Astrocyte (in vitro differentiated cells and primary cell): ENCODE results near the gene HYCC1. TPM values are rescaled to one million over a fixed set of nuclear protein-coding genes. Genes with fewer than 3 reads are reported as not detected.

Source experiments
- DNase-seq: peaks from one replicate; pipeline ENCODE4 v3.0.0-alpha.2; 2010; ENCODE audit warnings: low read depth
- FAIRE-seq: peaks from 2 replicates; lab custom pipeline; 2011; peaks lifted over from hg19 to GRCh38; lab: Jason Lieb, UNC
- H2AFZ ChIP-seq: 2 replicates; pipeline ENCODE4 v1.6.0; 2012; ENCODE audit warnings: low read depth, low read length, inconsistent platforms
- H3K27ac ChIP-seq: 2 replicates; pipeline ENCODE4 v1.5.1; 2011; ENCODE audit warnings: low read depth, low read length, inconsistent platforms
- H3K27me3 ChIP-seq: 2 replicates; pipeline ENCODE4 v1.6.0; 2011; ENCODE audit warnings: low read length, inconsistent platforms; ENCODE audit not compliant: insufficient read depth
- H3K36me3 ChIP-seq: 2 replicates; pipeline ENCODE4 v1.5.1; 2011; ENCODE audit warnings: low read length, inconsistent platforms; ENCODE audit not compliant: insufficient read depth
- H3K4me1 ChIP-seq: 2 replicates; pipeline ENCODE4 v1.5.1; 2011; ENCODE audit warnings: low read length, inconsistent platforms; ENCODE audit not compliant: insufficient read depth
- H3K4me2 ChIP-seq: 2 replicates; pipeline ENCODE4 v1.6.0; 2012; ENCODE audit warnings: low read length, inconsistent platforms
- H3K4me3 ChIP-seq: 2 replicates; pipeline ENCODE4 v1.5.1; 2011; ENCODE audit warnings: low read depth, mild to moderate bottlenecking, low read length, inconsistent platforms; ENCODE audit not compliant: insufficient read depth
- H3K79me2 ChIP-seq: 2 replicates; pipeline ENCODE4 v1.6.0; 2012; ENCODE audit warnings: mild to moderate bottlenecking, low read length, inconsistent platforms; ENCODE audit not compliant: insufficient read depth
- H3K9ac ChIP-seq: 2 replicates; pipeline ENCODE4 v1.6.0; 2012; ENCODE audit warnings: mild to moderate bottlenecking, low read length, inconsistent platforms
- H3K9me3 ChIP-seq: 2 replicates; pipeline ENCODE4 v1.5.1; 2012; ENCODE audit warnings: low read depth, mild to moderate bottlenecking, low read length, inconsistent platforms; ENCODE audit not compliant: insufficient read depth
- H4K20me1 ChIP-seq: 2 replicates; pipeline ENCODE4 v1.6.0; 2012; ENCODE audit warnings: low read length, inconsistent platforms; ENCODE audit not compliant: insufficient read depth
- H3K27ac Mint-ChIP-seq: one replicate; pipeline ENCODE4 v1.8.0; 2021; ENCODE audit warnings: mild to moderate bottlenecking, mixed read lengths; ENCODE audit not compliant: unreplicated experiment
- H3K27me3 Mint-ChIP-seq: one replicate; pipeline ENCODE4 v1.8.0; 2021; ENCODE audit warnings: low read depth, mixed read lengths; ENCODE audit not compliant: unreplicated experiment
- H3K36me3 Mint-ChIP-seq: one replicate; pipeline ENCODE4 v1.8.0; 2021; ENCODE audit warnings: low read depth, mixed read lengths; ENCODE audit not compliant: unreplicated experiment
- H3K4me1 Mint-ChIP-seq: one replicate; pipeline ENCODE4 v1.8.0; 2021; ENCODE audit warnings: low read depth, mixed read lengths; ENCODE audit not compliant: unreplicated experiment
- H3K4me3 Mint-ChIP-seq: one replicate; pipeline ENCODE4 v1.8.0; 2021; ENCODE audit warnings: mild to moderate bottlenecking, moderate library complexity, mixed read lengths; ENCODE audit not compliant: unreplicated experiment
- H3K9me3 Mint-ChIP-seq: one replicate; pipeline ENCODE4 v1.8.0; 2021; ENCODE audit warnings: mild to moderate bottlenecking, mixed read lengths; ENCODE audit not compliant: unreplicated experiment
- EZH2 ChIP-seq: IDR thresholded peaks from 2 replicates; pipeline ENCODE4 v1.6.1; 2012; ENCODE audit warnings: mild to moderate bottlenecking, low read length, inconsistent platforms; ENCODE audit not compliant: insufficient read depth
- total RNA-seq: library from RNA; stranded (reverse); gene quantifications from 2 replicates; pipeline ENCODE4 v1.2.1, GENCODE V29; 2021
- TF ChIP-seq, protein P1 (sequence below): IDR thresholded peaks from 2 replicates; pipeline ENCODE4 v1.5.1; 2011; ENCODE audit warnings: low read depth, mild to moderate bottlenecking, inconsistent platforms, low read length, moderate library complexity; ENCODE audit not compliant: insufficient read depth

The HYCC1 gene
- total RNA-seq, 1 donor from 2014 or later, result 79.8 TPM

DNA sequence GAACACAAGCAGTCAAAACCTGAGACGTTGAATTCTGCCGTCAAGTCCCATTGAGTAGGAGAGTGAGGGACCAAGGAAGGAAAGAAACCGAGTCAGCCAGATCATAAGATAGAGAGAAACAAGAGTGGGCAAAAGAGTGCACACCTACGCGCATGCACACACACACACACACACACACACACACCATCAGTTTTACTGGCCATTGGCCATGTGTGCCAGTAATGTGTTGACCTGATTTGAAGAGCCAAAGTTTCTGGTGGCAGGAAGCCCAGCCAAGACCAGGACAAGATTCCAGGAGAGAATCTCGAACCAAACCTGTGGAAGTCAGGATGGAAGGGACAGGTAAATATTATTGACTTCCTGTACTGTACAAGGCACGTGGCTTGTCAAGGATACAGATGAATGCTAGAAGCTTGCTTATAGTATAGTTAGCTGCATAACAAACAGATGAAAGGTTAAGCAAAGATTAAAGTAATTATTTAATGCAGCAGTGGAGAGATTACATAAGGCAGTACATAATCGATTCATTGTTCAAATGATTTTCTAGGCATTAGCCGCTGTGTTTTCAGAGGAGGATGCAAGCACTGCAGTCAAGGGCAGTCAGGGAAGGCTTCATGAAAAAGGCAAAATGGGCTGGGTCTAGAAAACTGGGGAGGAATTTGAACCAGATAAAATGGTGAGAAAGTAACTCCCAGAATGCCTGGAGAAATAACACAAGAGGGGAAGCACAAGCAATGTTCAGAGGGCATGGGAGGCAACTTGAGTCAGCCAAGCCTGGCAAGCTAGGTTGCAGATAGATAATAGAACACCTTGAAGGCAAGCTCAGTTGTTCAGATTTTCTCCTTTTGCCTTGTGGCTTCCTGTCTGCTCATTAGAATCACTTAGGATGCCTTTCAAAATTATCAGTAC lies 2.7 kb upstream of the HYCC1 start:
- Mint-ChIP-seq H3K9me3 (no peaks in the 10 kb centered on the region), H3K27me3 (no peaks in the 10 kb centered on the region), H3K4me3 (no peak overlapping the region), H3K27ac (no peak overlapping the region), H3K36me3 (no peaks in the 10 kb centered on the region), H3K4me1 (peaks cover 16% of the 10 kb centered on the region)
- Histone ChIP-seq H3K79me2 (peaks cover 23% of the 10 kb centered on the region), H3K27ac (no peak overlapping the region), H3K4me2 (no peak overlapping the region), H4K20me1 (peaks cover 15% of the 10 kb centered on the region), H3K9ac (no peak overlapping the region), H3K27me3 (no peaks in the 10 kb centered on the region), H2AFZ (no peak overlapping the region), H3K4me3 (no peak overlapping the region), H3K4me1 (peaks cover 16% of the 10 kb centered on the region), H3K36me3 (no peaks in the 10 kb centered on the region), H3K9me3 (no peaks in the 10 kb centered on the region)
- FAIRE-seq, result no peak
- no peak for TF ChIP-seq EZH2
- TF ChIP-seq, protein P1, sequence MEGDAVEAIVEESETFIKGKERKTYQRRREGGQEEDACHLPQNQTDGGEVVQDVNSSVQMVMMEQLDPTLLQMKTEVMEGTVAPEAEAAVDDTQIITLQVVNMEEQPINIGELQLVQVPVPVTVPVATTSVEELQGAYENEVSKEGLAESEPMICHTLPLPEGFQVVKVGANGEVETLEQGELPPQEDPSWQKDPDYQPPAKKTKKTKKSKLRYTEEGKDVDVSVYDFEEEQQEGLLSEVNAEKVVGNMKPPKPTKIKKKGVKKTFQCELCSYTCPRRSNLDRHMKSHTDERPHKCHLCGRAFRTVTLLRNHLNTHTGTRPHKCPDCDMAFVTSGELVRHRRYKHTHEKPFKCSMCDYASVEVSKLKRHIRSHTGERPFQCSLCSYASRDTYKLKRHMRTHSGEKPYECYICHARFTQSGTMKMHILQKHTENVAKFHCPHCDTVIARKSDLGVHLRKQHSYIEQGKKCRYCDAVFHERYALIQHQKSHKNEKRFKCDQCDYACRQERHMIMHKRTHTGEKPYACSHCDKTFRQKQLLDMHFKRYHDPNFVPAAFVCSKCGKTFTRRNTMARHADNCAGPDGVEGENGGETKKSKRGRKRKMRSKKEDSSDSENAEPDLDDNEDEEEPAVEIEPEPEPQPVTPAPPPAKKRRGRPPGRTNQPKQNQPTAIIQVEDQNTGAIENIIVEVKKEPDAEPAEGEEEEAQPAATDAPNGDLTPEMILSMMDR, result no peak
- DNase-seq, result no peak

DNA sequence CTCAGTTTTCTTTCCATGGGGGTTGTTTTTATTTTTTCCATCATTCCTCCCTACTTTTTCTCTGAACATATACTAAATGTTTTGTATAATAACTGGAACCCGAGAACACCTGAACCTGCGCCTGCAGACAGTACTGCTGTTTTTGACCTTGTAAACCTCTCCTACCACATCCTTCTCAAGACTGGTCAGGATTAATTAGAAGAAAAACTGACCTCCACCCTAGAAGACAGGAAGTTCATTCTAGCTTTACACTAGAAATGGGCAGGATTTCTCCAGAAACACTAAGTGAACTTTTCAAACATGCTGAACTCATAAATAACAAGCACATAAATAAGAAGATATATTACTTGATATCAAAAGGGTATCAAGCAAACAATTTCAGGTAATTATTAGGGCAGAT lies 751 bp upstream of the HYCC1 start:
- DNase-seq (no peak), FAIRE-seq (no peak)
- no peaks in the 10 kb centered on the region for H3K9me3 Mint-ChIP-seq
- no peaks in the 10 kb centered on the region for H3K27me3 ChIP-seq
- no peaks in the 10 kb centered on the region for H3K4me1 ChIP-seq
- peak overlapping the region; percentile 24 for H3K4me3 Mint-ChIP-seq
- no peak for TF ChIP-seq EZH2
- TF ChIP-seq, protein P1, result no peak
- no peaks in the 10 kb centered on the region for H3K36me3 ChIP-seq
- peak overlapping the region; percentile 42 for H3K4me2 ChIP-seq
- H3K27ac Mint-ChIP-seq, result no peak overlapping the region
- peaks cover 32% of the 10 kb centered on the region for H4K20me1 ChIP-seq
- H3K4me1 Mint-ChIP-seq, result peaks cover 4% of the 10 kb centered on the region
- H3K9ac ChIP-seq, result no peak overlapping the region
- peak overlapping the region; percentile 5 for H2AFZ ChIP-seq
- H3K27ac ChIP-seq, result no peak overlapping the region
- H3K36me3 Mint-ChIP-seq, result no peaks in the 10 kb centered on the region
- no peaks in the 10 kb centered on the region for H3K9me3 ChIP-seq
- H3K27me3 Mint-ChIP-seq, result no peaks in the 10 kb centered on the region
- H3K79me2 ChIP-seq, result peaks cover 42% of the 10 kb centered on the region
- H3K4me3 ChIP-seq, result no peak overlapping the region
